ENCODE measurements around the gene PITHD1.

DNA sequence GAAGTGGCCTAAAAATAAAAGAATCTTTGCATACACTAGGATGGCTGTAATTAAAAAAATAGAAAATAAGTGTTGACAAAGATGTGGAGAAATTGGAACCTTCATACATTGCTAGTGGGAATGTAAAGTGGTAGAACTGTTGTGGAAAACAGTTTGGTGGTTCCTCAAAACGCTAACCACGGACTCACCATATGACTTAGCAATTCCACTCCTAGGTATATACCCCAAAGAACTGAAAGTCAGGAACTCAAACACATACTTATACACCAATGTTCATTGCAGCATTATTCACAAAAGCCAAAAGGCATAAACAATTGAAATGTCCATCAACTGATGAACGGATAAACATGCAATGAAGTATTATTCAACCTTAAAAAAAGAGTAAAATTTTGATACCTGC lies 57.8 kb downstream of the PITHD1 start:
- TF ChIP-seq, protein P1, sequence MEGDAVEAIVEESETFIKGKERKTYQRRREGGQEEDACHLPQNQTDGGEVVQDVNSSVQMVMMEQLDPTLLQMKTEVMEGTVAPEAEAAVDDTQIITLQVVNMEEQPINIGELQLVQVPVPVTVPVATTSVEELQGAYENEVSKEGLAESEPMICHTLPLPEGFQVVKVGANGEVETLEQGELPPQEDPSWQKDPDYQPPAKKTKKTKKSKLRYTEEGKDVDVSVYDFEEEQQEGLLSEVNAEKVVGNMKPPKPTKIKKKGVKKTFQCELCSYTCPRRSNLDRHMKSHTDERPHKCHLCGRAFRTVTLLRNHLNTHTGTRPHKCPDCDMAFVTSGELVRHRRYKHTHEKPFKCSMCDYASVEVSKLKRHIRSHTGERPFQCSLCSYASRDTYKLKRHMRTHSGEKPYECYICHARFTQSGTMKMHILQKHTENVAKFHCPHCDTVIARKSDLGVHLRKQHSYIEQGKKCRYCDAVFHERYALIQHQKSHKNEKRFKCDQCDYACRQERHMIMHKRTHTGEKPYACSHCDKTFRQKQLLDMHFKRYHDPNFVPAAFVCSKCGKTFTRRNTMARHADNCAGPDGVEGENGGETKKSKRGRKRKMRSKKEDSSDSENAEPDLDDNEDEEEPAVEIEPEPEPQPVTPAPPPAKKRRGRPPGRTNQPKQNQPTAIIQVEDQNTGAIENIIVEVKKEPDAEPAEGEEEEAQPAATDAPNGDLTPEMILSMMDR (conservative IDR thresholded peaks at IDR 0.05; ENCODE audit: low read length), result no peak
- no peak for TF ChIP-seq EZH2phosphoT487 (IDR thresholded peaks at IDR 0.05; ENCODE audit: borderline replicate concordance)
